Lung (tissue), 12 donors: ENCODE measurements around the gene NMNAT1. TPM values are rescaled to one million over a fixed set of nuclear protein-coding genes. Genes with fewer than 3 reads are reported as not detected.

ENCODE experiments used
- ATAC-seq: fragments of 200-7000 bp; cut with Tn5 transposase; one replicate; pipeline ENCODE4 v1.9.1; 2020; ENCODE audit warnings: moderate number of reproducible peaks; ENCODE audit not compliant: insufficient read depth, low FRiP score
- DNase-seq, 3 donors: peaks; one replicate each; pipeline ENCODE4 v3.0.0-alpha.2; 2013 to 2017
- H3K27ac ChIP-seq, 2 donors: one replicate each; pipeline ENCODE4 v1.5.1; 2013; ENCODE audit warnings: mild to moderate bottlenecking in 2 of 2, moderate library complexity in 2 of 2, control low read depth in 1 of 2, inconsistent platforms in 1 of 2, low read depth in 1 of 2, low read length in 1 of 2
- H3K27me3 ChIP-seq, 3 donors: one replicate each; pipeline ENCODE4 v1.5.1; 2013; ENCODE audit warnings: low read length in 2 of 3; ENCODE audit not compliant: control insufficient read depth in 3 of 3, insufficient read depth in 3 of 3
- H3K36me3 ChIP-seq, 4 donors: one replicate each; pipeline ENCODE4 v1.5.1; 2013; ENCODE audit warnings: low read length in 4 of 4, mild to moderate bottlenecking in 1 of 4, moderate library complexity in 1 of 4; ENCODE audit not compliant: control insufficient read depth in 4 of 4, insufficient read depth in 4 of 4
- H3K4me1 ChIP-seq, 5 donors: one replicate each; pipeline ENCODE4 v1.5.1; 2013; ENCODE audit warnings: low read length in 5 of 5, mild to moderate bottlenecking in 2 of 5, moderate library complexity in 1 of 5; ENCODE audit not compliant: control insufficient read depth in 5 of 5, insufficient read depth in 5 of 5
- H3K4me3 ChIP-seq: one replicate; pipeline ENCODE4 v1.5.1; 2013; ENCODE audit warnings: mild to moderate bottlenecking, control low read depth, moderate library complexity
- H3K9ac ChIP-seq, 2 donors: one replicate each; pipeline ENCODE4 v1.5.1; 2013; ENCODE audit warnings: low read length in 2 of 2, control low read depth in 1 of 2; ENCODE audit not compliant: insufficient read depth in 1 of 2
- H3K9me3 ChIP-seq, 4 donors: one replicate each; pipeline ENCODE4 v1.5.1; 2013; ENCODE audit warnings: low read length in 3 of 4, mild to moderate bottlenecking in 1 of 4, moderate library complexity in 1 of 4; ENCODE audit not compliant: control insufficient read depth in 4 of 4, insufficient read depth in 3 of 4
- CTCF ChIP-seq: IDR thresholded peaks from 2 replicates; pipeline ENCODE4 v1.5.1; 2012; ENCODE audit warnings: mild to moderate bottlenecking; ENCODE audit errors: control extremely low read depth, extremely low read depth
- WGBS, 2 donors: extraction: QIAGEN DNeasy Blood & Tissue Kit; methylation state at CpG; one replicate each; pipeline ENCODE4 v1.1.7; 2013; 5-methylcytosine and 5-hydroxymethylcytosine counted together
- polyA plus RNA-seq, 2 donors: library from polyadenylated mRNA; stranded (reverse); fragments of 200-250 nt; gene quantifications; one replicate each; pipeline ENCODE4 v1.2.1, GENCODE V29; 2013
- total RNA-seq, 2 donors: library from RNA; depleted of rRNA in 1 of 2; stranded (reverse); fragments of >200 nt in 1 of 2; gene quantifications; one replicate each; pipeline ENCODE4 v1.2.1, GENCODE V29; 2014 to 2021
- donor health status: control.
- donor health status: control.
- donor health status: Bipolar disorder and iron deficiency.
- donor health status: healthy.
- donor health status: DM: yes; HTN: yes; CAD: no.

NMNAT1 gene
- total and polyA plus RNA-seq, 4 donors, result 4.1 to 8.6 (median 6.8) TPM

DNA sequence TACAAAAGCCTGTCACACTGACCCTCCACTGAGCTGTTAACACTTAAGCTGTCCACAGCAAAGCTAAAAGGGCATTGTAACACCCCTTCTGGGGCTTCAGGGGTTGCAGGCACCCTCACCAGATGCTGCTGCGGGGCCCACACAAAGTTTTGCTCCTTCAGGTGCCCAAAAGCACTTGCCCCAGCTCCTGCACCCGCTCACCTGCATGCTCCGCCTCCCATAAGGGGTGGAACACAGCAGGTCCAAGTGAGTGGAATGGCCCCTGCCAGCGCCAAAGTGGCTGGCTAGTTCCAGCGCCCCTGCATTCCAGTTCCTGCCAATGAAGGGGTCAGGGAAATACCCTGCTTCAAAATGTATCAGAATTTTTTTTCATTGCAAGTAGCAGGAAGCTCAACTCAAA, 46.5 kb downstream of the NMNAT1 start:
- Histone ChIP-seq H3K9ac (no peak overlapping the region), H3K27ac (peak overlapping the region in 1 of 2 donors; percentile 37), H3K27me3 (peaks cover 0 to 3% (median 0%) of the 10 kb centered on the region in 3 donors), H3K9me3 (no peaks in the 10 kb centered on the region), H3K36me3 (no peaks in the 10 kb centered on the region), H3K4me3 (no peak overlapping the region), H3K4me1 (peaks cover 0 to 2% (median 0%) of the 10 kb centered on the region in 5 donors)
- WGBS, 2 donors, result 92 to 94% methylated on average over 5 of the region's 5 CpGs
- DNase-seq, result no peak
- ATAC-seq, result no peak
- no peak for TF ChIP-seq CTCF

DNA sequence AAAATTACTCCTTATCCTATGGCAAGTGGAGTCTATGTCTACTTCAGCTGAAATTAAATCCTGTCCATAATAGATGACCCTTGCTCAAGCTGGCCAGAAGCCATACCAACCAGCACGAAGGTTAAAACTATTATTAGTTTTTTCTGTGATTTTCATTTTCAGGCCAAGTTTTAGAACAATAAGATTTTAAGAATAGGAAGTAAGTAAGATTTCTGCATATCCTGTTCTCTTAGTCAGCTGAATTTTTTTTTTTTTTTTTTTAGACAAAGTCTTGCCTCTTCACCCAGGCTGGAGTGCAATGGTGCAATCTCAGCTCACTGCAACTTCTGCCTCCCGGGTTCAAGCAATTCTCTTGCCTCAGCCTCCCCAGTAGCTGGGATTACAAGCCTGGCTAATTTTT, 47.7 kb downstream of the NMNAT1 start:
- DNase-seq (no peak), ATAC-seq (no peak)
- no peak for TF ChIP-seq CTCF
- no peaks in the 10 kb centered on the region for H3K9me3 ChIP-seq
- H3K4me1 ChIP-seq, result peaks cover 0 to 2% (median 0%) of the 10 kb centered on the region in 5 donors
- peaks cover 0 to 7% (median 0%) of the 10 kb centered on the region in 3 donors for H3K27me3 ChIP-seq
- H3K27ac ChIP-seq, result peak overlapping the region in 1 of 2 donors; percentile 14
- 11 to 38% methylated on average over 2 of the region's 2 CpGs for WGBS, 2 donors
- H3K36me3 ChIP-seq, result no peaks in the 10 kb centered on the region
- no peak overlapping the region for H3K9ac ChIP-seq
- H3K4me3 ChIP-seq, result no peak overlapping the region

DNA sequence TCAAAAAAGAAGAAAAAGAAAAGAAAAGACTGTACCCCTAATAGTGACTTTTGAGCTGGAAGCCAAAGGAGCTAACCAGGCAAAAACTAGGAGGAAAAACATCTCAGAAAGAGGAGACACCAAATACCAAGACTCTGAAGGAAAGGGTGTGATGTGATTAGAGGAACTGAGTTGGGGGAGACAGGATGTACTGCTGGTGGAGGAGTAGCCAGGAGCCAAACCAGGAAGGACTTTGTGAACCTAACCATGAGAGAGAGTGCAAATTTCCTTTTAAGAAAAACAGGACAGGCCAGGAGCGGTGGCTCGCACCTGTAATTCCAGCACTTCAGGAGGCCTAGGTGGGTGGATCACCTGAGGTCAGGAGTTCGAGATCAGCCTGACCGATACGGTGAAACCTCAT, 49.6 kb downstream of the NMNAT1 start:
- Histone ChIP-seq H3K36me3 (no peaks in the 10 kb centered on the region), H3K27ac (peak overlapping the region in 1 of 2 donors; percentile 47), H3K9me3 (no peaks in the 10 kb centered on the region), H3K9ac (no peak overlapping the region), H3K4me3 (no peak overlapping the region), H3K27me3 (peaks cover 0 to 14% (median 10%) of the 10 kb centered on the region in 3 donors), H3K4me1 (peaks cover 0 to 7% (median 0%) of the 10 kb centered on the region in 5 donors)
- DNase-seq (no peak), ATAC-seq (no peak)
- WGBS, 2 donors, result 75 to 77% methylated on average over 5 of the region's 5 CpGs
- no peak for TF ChIP-seq CTCF

DNA sequence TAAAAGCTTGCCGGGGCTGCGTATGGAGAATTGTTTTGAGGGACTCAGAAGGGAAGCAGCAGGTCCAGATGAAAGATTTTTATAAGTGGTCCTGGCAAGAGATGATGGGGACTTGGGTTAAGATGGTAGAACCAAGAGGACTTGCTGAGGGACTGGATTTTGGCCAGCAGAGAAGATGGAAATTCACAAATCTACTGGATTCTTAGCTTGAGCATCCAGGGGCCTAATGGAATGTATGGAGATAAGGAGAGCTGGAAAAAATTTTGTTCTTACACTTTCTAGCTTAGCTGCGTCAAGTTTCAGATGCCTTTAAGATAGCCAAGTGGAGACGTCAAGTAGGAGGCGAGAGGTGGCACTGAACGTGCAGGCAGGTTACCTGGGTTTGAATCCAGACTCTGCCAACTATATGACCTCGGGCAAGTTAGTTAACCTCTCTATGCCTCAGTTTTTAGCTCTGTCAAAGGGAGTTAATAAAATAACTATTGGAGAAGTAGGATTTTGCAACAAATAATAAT, 50.3 kb downstream of the NMNAT1 start:
- WGBS, 2 donors, result 69 to 85% methylated on average over 7 of the region's 7 CpGs

More for the DNA sequence above, 50.3 kb downstream of the NMNAT1 start:
- no peak for TF ChIP-seq CTCF
- no peak for ATAC-seq
- no peak overlapping the region for H3K9ac ChIP-seq
- peak overlapping the region in 1 of 2 donors; percentile 47 for H3K27ac ChIP-seq
- H3K36me3 ChIP-seq, result no peaks in the 10 kb centered on the region
- no peak for DNase-seq
- no peak overlapping the region for H3K4me3 ChIP-seq
- peaks cover 0 to 20% (median 17%) of the 10 kb centered on the region in 3 donors for H3K27me3 ChIP-seq
- H3K4me1 ChIP-seq, result peaks cover 0 to 10% (median 0%) of the 10 kb centered on the region in 5 donors
- no peaks in the 10 kb centered on the region for H3K9me3 ChIP-seq
